ENCODE results near the gene ETFB.
"Not testable (repeated sequence)": the region's sequence is repeated elsewhere in the genome, so short reads cannot be mapped to it uniquely, and the experiment has no call there.

The ETFB gene

DNA sequence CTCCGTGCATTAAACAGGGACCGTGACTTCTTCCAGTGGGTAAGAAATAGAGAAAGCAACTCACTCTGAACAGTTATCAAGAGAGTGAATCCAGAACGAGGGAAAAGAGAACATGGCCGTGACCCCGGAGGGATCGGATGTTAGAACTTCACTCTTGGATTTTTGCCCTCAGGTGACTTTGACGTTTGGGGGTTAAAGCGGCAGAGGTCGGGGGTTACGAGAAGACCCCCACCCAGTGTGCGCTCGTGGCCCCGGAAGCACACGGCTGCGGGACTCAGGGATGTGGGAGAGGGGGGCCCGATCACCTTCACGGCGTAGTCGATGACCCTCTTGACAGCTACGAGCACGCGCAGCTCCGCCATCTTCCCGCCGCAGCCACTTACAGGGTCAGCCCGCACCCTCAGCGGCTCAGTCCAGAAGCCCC lies at the start of gene ETFB:
Gene ETFB, minus strand, starts transcription at position 424 of the 424 bp plus-strand sequence. Its CDS starts 62 bp downstream, at position 362.
- no peak for DNase-seq (ENCODE audit: low read depth in 2 of 3, low spot score in 2 of 3)

DNA sequence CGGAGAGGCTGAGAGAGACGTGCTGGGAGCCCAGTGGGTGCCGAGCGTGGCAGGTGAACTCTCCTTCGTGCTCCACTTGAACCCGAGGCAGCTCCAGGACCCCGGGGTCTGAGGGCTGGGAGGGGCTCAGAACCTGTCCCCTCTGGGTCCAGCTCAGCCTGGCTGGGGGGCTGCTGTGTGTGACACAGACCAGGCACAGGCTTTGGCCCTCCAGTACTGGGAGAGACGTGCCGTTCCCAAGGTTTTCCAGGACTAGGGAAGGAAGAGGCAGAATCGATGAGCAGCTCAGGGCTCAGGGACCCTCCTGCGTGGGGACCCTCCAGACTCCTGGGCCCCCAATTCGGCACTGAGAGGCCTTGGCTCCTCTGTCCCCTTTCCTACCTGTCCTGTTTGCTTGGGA lies 49.0 kb upstream of the ETFB start:
- no peak for DNase-seq (ENCODE audit: low read depth in 2 of 3, low spot score in 2 of 3)

DNA sequence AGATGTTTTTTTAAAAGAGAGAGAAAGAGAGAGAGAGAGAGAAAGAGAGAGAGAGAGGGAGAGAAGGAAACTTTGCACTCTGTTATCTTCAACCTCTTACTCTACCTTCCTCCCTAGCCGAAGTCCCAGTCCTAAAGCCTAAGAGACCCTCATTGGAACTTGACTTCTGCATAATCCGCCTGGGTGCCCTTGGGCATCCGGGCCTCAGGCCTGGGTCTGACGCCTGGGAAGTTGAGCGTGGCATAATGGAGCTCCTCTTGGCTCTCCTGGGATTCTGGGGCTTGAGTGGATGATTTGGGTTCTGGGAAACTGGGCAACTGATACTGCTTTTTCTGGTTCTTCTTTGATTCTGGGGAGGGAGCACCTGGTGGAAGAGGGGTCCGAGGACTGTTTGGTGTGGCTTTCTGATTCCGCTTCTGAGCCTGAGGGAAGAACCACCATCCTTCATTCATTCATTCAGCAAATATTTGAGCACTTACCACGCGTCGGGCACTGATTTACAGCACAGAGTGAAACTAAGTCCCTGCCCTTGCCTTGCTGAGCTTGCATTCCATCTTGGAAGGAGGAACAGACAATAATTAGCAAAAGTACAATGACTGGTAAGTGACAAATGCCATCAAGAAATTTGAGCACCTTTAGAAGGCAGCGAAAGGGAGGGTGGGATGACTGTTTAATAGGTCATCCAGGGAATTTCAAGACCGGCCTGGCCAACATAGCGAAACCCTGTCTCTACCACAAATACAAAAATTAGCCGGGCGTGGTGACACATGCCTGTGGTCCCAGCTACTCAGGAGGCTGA lies 45.0 kb upstream of the ETFB start:
- no peak for DNase-seq (ENCODE audit: low read depth in 2 of 3, low spot score in 2 of 3)

DNA sequence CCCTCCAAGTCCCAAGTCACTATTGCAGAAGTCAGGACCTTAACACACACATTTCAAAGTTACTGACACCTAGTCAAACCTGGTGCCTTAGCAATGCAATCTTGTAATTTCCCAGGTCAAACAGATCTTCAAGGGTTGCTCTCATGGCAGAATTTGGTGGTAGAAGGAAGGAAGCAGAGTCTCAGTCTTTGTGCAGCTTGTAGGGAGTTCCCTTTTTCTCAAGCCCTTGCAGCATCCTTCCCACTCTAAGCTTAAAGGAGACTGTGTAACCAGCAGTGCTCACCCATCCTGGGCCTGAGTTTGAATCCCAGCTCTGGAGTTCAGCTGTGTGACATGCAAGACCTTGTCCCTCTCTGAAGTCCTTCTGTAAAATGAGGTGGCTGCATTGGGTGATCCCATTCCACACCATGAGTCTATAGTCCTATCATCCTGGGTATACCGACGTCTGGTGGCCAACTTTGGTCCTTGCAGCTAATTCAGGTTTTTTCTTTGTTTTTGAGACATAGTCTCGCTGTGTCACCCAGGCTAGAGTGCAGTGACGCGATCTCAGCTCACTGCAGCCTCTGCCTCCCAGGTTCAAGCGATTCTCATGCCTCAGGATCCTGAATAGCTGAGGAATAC lies 41.4 kb upstream of the ETFB start:
- DNase-seq (ENCODE audit: low read depth in 2 of 3, low spot score in 2 of 3), result no peak

DNA sequence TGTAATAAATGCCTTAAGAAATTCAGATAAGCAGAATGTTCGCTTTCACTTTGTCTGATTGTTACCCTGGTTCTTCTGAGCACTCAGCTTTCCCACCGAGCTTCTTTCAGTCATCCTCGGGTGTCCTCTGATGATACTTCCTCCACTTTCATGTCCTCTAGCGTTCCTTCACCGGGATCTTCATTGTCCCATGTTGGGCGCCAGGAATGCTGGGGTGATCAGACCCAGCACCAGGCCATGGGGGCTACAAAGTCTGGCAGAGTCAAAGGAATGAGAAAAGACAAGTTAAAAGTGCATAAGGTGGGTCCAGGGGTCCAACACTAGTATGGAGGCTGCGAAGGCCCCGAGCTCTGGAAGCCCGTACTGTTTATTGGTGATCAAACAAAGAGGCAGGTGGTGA lies 35.9 kb upstream of the ETFB start:
- DNase-seq (ENCODE audit: low read depth in 2 of 3, low spot score in 2 of 3), result no peak

DNA sequence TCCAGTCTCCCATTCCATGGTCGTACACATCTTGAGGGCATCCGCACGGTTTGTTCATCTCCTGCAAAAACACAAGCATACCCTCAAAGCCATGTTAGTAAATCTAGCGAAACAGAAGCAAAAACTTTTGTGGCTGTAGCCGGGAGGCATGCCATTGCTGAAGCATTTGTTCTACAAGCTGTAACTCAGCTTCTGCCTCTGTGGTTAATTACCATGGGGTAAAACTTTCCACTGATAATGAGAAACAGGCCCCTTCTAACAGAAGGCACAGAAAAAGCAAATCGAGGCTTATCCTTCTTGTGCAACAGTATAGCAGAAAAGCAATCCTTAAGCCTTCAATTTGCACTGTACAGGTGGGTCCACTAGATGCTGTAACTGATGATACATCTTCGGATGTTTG lies 33.7 kb upstream of the ETFB start:
- not testable (repeated sequence) for DNase-seq (ENCODE audit: low read depth in 2 of 3, low spot score in 2 of 3)

DNA sequence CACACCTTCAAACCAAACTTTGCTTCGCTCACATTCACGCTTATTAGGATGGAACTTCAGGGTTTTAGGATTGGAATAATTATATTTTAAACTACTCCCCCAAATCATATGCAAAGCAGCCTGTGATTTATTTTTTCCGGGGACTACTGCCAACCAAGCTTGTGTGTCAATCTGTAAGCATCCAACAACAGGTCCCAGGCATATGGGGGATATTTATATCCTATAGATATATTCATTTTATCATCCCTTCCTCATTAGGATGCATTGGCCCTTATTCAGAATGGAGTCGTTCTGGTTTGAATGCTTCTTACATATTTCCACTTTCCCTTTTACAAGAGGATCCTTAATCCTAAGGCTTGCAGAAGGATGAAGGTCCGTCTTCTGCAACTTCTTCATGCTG lies 33.0 kb upstream of the ETFB start:
- no peak for DNase-seq (ENCODE audit: low read depth in 2 of 3, low spot score in 2 of 3)

DNA sequence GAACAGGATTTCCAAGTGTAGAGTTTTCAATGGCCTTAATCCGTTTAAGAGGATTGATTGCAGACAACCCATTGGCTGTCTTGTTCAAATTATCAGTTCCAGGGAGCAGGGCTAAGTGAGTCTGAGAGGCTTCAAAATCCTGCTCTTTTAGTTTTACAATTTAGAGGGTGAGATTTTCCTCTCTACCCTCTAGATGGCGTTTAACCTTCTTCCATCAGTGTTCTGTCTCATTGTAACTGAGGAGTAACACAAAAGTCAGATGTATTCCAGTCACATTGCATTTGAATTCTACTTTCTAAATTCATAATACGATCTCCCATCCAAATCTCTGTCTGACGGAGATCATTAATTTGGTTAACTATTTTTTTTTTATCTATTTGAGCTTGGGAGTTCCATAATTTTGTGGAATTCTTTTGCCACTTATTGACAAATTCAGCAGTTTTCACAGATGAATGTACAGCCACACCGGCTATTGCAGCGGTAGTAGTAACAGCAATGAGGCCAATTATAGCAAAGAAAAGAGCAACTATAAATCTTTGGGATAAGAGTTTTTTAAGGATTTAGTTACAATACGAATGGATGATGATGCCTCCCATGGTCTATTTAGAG lies 32.0 kb upstream of the ETFB start:
- DNase-seq (ENCODE audit: low read depth in 2 of 3, low spot score in 2 of 3), result no peak

DNA sequence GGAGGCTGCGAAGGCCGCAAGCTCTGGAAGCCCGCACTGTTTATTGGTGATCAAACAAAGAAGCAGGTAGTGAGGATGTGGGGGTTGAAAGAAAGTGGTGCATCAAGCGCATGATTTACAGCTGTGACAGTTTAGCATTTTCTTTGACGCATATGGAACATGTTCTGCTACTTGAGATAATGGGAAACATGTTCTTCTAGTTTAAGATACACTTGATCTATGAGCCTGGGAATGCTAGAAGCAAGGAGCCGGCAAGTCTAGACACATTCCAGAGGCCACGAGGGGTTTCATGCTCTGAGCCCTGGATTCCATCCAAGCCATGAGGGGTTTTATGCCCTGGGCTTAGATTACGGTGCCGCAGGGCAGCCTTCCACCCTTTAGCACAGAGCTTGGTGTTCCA lies 31.3 kb upstream of the ETFB start:
- not testable (repeated sequence) for DNase-seq (ENCODE audit: low read depth in 2 of 3, low spot score in 2 of 3)

DNA sequence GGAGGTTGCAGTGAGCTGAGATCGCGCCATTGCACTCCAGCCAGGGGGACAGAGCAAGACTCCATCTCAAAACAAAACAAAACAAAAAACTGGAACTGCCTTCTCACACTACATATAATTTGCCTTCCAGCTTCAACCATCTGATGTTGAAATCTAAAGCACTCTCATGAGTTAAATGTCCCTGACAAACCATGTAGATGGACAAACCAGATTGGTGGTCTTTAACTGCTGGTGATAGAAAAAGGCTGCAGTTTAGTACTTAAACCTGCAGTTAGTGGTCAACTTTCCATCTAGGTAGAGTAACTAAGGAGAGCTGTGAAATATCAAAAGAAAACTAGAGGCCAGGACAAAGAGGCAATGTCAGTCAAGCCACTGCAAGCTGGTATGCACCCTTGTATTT lies 30.0 kb upstream of the ETFB start:
- DNase-seq (ENCODE audit: low read depth in 2 of 3, low spot score in 2 of 3), result no peak

DNA sequence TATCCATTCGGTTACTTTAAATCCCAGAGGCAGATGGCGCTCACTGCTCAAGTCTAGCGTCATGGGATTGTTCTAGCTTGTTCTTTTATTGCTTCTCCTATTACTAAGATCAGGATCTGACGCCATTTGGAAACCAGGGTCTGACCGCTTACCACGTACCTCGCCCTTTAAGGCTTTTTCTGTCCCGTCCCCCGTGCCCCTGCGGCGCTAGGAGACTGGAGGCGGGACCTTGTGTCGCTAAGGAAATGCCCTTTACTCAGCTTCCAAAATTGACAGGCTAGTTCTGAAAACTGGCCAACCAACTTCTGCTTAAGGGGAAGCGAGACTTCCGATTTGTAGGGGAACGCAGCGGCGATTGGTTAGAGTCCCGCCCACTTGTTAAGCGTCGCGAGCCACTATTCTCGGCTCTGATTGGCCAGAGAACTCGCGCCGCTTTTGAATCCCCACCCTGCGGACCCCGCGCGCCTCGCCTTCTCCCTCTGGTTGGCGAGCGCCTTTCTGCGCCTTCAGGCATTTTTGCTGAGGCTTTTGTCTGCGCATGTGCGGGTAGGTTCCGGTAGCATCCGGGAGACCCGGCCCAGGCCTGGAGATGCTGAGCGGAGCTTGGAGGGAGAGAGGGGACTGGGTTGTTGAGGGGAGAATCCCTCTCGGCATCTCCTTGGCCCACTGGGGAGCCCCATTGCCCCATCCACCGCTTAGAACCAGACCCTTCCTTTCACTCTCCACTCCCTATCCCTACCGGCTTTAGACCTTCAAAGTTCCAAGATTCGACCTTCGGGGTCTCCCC lies 28.1 kb upstream of the ETFB start:
- DNase-seq (ENCODE audit: low read depth in 2 of 3, low spot score in 2 of 3), result peak; percentile 69 to 88 (median 82)

DNA sequence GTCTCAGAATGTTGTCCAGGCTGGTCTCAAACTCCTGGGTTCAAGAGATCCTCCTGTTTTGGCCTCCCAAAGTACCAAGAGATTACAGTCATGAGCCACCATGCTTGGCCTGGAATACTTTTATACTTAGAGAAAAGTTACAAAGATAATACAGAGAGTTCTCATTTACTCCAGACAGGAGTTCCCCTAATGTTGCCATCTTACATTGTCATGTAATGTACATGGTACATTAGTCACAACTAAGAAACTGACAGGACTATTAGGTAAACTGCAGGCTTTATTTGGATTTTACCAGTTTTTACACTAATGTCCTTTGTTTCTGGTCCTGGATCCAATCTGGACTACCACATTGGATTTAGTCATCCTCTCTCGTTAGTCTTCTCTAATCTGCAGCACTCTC lies 26.5 kb upstream of the ETFB start:
- DNase-seq (ENCODE audit: low read depth in 2 of 3, low spot score in 2 of 3), result no peak

DNA sequence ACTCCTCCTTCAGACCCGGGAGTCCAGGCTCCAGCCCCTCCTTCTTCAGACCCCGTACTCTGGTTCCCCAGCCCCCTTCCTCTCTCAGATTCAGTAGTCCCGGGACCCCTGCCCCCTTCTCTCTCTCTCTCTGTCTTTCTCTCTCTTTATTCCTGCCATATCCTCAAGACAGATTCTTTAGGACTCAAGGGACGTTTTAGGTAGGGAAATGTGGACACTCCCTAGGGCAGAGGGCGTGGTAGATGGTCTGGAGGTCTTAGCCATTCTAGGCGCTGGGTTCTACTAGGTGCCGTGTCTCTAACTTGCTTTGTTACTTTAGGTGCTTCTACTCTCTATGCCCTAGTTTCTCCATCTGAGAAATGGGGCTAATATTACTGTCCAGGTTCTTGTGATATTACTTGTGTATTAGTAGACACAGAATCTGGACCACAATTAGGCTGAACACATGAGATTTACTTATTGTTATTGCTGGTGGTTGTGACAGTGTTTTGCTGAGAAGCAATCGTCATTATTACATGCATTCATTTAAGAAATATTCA lies 25.0 kb upstream of the ETFB start:
- DNase-seq (ENCODE audit: low read depth in 2 of 3, low spot score in 2 of 3), result no peak

DNA sequence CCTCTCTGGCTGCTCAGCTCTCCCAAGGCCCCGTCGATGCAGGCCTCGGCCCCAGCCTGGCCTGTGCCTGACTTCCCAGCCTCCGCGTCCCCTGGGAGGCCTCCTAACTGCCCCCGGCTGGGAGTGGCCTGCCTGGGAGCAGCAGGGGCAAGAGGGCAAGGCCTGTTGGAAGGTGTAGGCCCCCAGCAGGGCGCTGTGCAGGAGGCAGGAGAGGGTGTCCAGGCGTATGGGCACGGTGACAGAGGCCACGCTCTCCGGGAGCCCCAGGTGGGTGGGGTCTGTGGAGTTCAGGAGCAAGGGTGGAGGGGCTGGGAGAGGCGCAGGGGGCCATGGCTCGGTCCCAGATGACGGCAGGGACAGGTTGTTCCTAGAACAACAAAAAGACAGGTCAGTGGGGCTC lies 23.0 kb upstream of the ETFB start:
- no peak for DNase-seq (ENCODE audit: low read depth in 2 of 3, low spot score in 2 of 3)

DNA sequence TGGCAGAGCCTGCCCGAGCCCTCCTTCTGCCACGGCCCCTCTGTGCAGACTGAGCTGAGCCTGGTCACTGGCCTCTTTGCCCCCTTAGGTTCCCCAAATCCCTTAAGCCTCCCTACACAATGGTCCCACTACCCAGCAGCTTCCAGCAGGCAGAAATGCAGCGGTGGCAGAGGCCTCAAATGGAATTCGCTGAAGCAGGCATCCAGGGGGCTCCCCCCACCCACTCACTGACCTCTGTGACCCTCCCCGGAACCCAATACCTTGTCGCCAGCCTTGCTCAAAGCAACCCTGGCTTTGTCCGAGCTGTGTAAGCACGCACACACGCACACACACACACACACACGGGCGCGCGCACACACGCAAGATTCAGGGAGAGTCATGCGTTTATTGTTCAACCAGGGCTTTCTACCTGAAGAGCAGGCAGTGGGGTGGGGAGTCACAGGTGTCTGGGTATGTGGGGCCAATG lies 21.8 kb upstream of the ETFB start, which contains the start of gene LIM2:
Gene LIM2, minus strand, starts transcription at position 51 of the 466 bp plus-strand sequence. CDS start 531 bp downstream, outside the sequence.
- DNase-seq (ENCODE audit: low read depth in 2 of 3, low spot score in 2 of 3), result no peak

DNA sequence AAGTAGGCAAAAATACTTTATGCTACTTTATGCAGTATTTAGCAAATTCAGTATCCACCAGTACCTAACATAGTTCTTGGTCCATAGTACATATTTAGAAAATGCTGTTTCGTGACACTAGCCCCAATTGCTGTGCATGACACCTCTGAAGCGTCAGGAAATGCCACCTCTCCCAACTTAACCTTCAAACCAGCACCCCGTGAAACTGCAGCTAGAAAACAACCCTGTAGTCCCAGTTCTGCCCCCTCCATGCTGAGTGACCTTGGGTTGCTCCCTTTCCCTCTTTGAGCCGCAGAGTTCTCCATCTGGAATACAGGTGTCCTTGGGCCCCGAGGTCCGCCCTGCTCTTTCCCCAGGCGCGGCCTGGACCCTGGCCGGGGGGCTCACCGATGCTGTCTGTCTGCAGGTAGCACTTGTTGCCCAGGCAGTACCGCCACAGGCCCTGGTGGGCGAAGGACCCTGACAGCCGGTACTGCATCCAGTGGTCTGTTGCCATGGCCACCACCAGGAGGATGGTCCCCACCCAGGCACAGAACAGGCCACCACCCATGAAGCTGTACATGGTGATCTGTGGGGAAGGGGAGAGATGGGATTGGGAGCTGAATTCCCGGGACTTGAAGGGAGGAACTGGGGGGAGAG lies 20.8 kb upstream of the ETFB start:
- DNase-seq (ENCODE audit: low read depth in 2 of 3, low spot score in 2 of 3), result no peak

DNA sequence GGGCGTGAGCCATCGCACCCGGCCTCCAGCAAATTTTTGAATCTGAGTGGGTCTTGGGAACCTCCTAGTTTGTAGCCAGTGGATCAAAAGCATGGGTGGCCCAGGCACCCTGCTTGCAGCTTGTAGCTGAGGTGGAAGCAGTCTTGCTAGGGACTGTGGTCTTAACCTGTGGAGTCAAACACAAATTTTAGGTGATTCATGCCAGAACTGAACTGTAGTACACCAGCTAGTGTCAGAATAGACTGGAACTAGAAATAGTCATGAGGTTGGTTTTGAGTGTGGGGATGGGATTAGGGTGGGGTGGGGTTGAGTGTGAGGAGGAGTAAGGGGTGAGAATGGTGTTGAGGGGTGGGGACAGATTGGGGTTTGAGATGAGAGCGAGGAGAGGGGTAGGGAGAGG lies 15.8 kb upstream of the ETFB start:
- DNase-seq (ENCODE audit: low read depth in 2 of 3, low spot score in 2 of 3), result no peak

DNA sequence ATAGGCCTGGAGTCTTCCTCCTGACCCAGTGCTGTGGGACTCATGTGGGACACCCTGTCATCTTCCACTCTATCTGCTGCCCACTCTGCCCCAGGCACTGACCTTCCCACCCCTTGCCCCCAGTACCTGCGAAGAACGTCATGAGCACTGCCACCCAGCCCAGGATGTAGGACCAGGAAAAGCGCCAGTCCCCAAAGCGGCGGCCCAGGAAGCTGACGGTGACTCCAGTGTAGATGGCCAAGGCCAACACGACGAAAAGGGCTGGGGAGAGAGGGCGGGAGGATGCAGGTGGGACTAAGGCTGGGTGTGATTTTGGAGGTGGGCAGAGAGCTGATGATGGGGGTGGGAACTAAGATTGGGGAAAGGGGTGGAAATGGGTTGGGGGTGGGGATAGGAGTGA lies 14.2 kb upstream of the ETFB start:
- no peak for DNase-seq (ENCODE audit: low read depth in 2 of 3, low spot score in 2 of 3)

DNA sequence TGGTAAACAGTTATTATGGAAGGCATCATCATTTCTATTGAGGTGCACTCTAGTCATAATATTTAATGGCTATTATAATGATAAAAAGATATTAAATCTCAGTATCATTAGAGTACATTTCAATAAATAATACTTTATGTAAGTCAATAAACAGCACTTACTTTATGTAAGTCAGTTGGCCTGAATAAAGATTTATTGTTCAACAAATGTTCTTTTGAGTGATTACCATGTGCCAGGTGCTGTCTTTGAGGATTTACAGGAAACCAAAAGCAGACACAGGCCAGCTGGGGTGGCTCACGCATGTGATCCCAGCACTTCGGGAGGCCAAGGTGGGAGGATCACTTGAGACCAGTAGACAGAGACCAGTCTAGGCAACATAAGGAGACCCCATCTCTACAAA lies 11.2 kb upstream of the ETFB start:
- DNase-seq (ENCODE audit: low read depth in 2 of 3, low spot score in 2 of 3), result no peak

DNA sequence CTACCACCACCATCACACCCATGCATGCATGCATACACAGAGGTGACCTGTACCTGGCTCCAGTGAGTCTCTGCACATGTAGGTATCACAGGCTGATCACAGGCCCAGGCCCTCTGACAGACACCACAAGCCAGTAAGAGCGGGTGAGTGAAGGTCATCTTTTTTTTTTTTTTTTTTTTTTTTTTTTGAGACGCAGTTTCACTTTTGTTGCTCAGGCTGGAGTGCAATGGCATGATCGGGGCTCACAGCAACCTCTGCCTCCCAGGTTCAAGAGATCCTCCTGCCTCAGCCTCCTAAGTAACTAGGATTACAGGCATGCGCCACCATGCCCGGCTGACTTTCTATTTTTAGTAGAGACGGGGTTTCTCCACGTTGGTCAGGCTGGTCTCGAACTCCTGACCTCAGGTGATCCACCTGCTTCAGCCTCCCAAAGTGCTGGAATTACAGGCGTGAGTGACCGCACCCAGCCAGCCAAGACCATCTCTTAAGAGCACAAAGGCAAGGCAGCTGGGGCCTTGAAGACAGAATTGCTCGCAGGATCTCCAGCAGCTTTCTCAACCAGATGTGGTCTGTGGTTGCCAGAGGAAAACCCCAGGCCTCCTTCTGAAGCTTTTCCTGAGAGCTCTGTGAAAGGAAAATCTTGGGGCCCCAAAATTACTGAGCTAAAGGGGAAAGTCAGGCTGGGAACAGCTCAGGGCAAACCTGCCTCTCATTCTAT lies 9.5 kb upstream of the ETFB start:
- DNase-seq (ENCODE audit: low read depth in 2 of 3, low spot score in 2 of 3), result no peak

All from activated CD8-positive, alpha-beta memory T cell treated with anti-CD3 and anti-CD28 coated beads for 48 hours (primary cell).